CD14-positive monocyte (primary cell): ENCODE data around the gene OSBP2. TPM values are rescaled to one million over a fixed set of nuclear protein-coding genes. Genes with fewer than 3 reads are reported as not detected.

Source experiments
- DNase-seq, 3 donors: peaks; one replicate each; pipeline ENCODE4 v3.0.0-alpha.2; 2011 to 2022
- H2AFZ ChIP-seq: 2 replicates; pipeline ENCODE4 v1.6.0; 2012; ENCODE audit warnings: mild to moderate bottlenecking, low read depth, low read length, inconsistent platforms; ENCODE audit not compliant: insufficient read depth, poor library complexity, severe bottlenecking
- H3K27ac ChIP-seq, 2 donors: 1 replicate in 1 of 2; 2 replicates in 1 of 2; pipeline ENCODE4 v1.5.1; 2012 to 2013; ENCODE audit warnings: low read length in 2 of 2, control low read depth in 1 of 2, inconsistent platforms in 1 of 2, low read depth in 1 of 2, mild to moderate bottlenecking in 1 of 2
- H3K27me3 ChIP-seq, 2 donors: one replicate each; pipeline versions ENCODE4 v1.6.0 to v1.6.1; 2011 to 2013; ENCODE audit warnings: low read length in 2 of 2; ENCODE audit not compliant: control insufficient read depth in 2 of 2, insufficient read depth in 2 of 2
- H3K36me3 ChIP-seq, 2 donors: replicated peaks in 1 of 2; 1 replicate in 1 of 2; 2 replicates in 1 of 2; pipeline versions ENCODE4 v1.5.1 to v1.6.1; 2012 to 2013; ENCODE audit warnings: low read length in 2 of 2, control low read depth in 1 of 2, inconsistent platforms in 1 of 2, mild to moderate bottlenecking in 1 of 2; ENCODE audit not compliant: insufficient read depth in 2 of 2, control insufficient read depth in 1 of 2
- H3K4me1 ChIP-seq, 2 donors: 1 replicate in 1 of 2; 2 replicates in 1 of 2; pipeline versions ENCODE4 v1.5.1 to v1.6.1; 2012 to 2013; ENCODE audit warnings: low read length in 2 of 2, control low read depth in 1 of 2, inconsistent platforms in 1 of 2, mild to moderate bottlenecking in 1 of 2, moderate library complexity in 1 of 2; ENCODE audit not compliant: insufficient read depth in 2 of 2, control insufficient read depth in 1 of 2
- H3K4me2 ChIP-seq: replicated peaks from 2 replicates; pipeline ENCODE3; 2012; ENCODE audit warnings: low read length, moderate library complexity, mild to moderate bottlenecking; ENCODE audit not compliant: poor library complexity, severe bottlenecking; ENCODE audit errors: extremely low read depth
- H3K4me3 ChIP-seq, 3 experiments: fragments of 200-600 bp in 1 of 3; sonication (generic) in 1 of 3; replicated peaks in 1 of 3; 1 replicate in 2 of 3; 2 replicates in 1 of 3; pipeline ENCODE4 v1.5.1; 2011 to 2013; ENCODE audit warnings: low read length in 3 of 3, mild to moderate bottlenecking in 3 of 3, control low read depth in 2 of 3, low read depth in 2 of 3, inconsistent platforms in 1 of 3, moderate library complexity in 1 of 3
- H3K79me2 ChIP-seq: 2 replicates; pipeline ENCODE4 v1.6.0; 2012; ENCODE audit warnings: mild to moderate bottlenecking, control low read depth, inconsistent platforms, low read length, moderate library complexity; ENCODE audit not compliant: insufficient read depth
- H3K9ac ChIP-seq: 2 replicates; pipeline ENCODE4 v1.6.0; 2017; ENCODE audit warnings: low read length, mild to moderate bottlenecking; ENCODE audit not compliant: insufficient read depth, poor library complexity, severe bottlenecking
- H3K9me3 ChIP-seq, 2 donors: replicated peaks in 1 of 2; 1 replicate in 1 of 2; 2 replicates in 1 of 2; pipeline versions ENCODE4 v1.5.1 to v1.6.1; 2012 to 2013; ENCODE audit warnings: low read length in 2 of 2, control low read depth in 1 of 2; ENCODE audit not compliant: control insufficient read depth in 1 of 2, insufficient read depth in 1 of 2
- H4K20me1 ChIP-seq: 2 replicates; pipeline ENCODE4 v1.6.0; 2012; ENCODE audit warnings: mild to moderate bottlenecking, low read length, control low read depth, moderate library complexity; ENCODE audit not compliant: insufficient read depth
- H3K27ac Mint-ChIP-seq, 7 donors: one replicate each; pipeline ENCODE4 v1.8.0; 2020; ENCODE audit warnings: mild to moderate bottlenecking in 7 of 7, mixed read lengths in 7 of 7, moderate library complexity in 6 of 7, inconsistent platforms in 2 of 7
- H3K27me3 Mint-ChIP-seq, 3 donors: one replicate each; pipeline ENCODE4 v1.8.0; 2021 to 2022; ENCODE audit warnings: low read depth in 3 of 3, mild to moderate bottlenecking in 3 of 3, mixed read lengths in 3 of 3, moderate library complexity in 3 of 3, inconsistent platforms in 1 of 3
- H3K36me3 Mint-ChIP-seq, 2 donors: one replicate each; pipeline ENCODE4 v1.8.0; 2020; ENCODE audit warnings: mixed read lengths in 2 of 2, inconsistent platforms in 1 of 2, mild to moderate bottlenecking in 1 of 2
- H3K4me1 Mint-ChIP-seq: one replicate; pipeline ENCODE4 v1.8.0; 2020; ENCODE audit warnings: mild to moderate bottlenecking, mixed read lengths
- H3K4me3 Mint-ChIP-seq, 2 donors: one replicate each; pipeline ENCODE4 v1.8.0; 2020; ENCODE audit warnings: mild to moderate bottlenecking in 2 of 2, mixed read lengths in 2 of 2, moderate library complexity in 1 of 2
- H3K9me3 Mint-ChIP-seq, 7 donors: one replicate each; pipeline ENCODE4 v1.8.0; 2020 to 2022; ENCODE audit warnings: mixed read lengths in 7 of 7, mild to moderate bottlenecking in 6 of 7, moderate library complexity in 6 of 7, inconsistent platforms in 2 of 7
- CTCF ChIP-seq: fragments of 200-600 bp; IDR thresholded peaks from one replicate; pipeline ENCODE4 v1.8.0; 2022; ENCODE audit warnings: antibody characterized with exemption, mild to moderate bottlenecking
- WGBS: methylation state at CpG from one replicate; pipeline ENCODE4 v1.1.5; 2013; ENCODE audit warnings: missing lambda C conversion rate; ENCODE audit not compliant: insufficient coverage; 5-methylcytosine and 5-hydroxymethylcytosine counted together
- intact Hi-C, 2 donors: fragments of 100-400 bp; cut with micrococcal nuclease; formaldehyde crosslinking; loops; one replicate each; pipeline versions ENCODE4 v1.15.0 to v1.15.1; 2023
- polyA plus RNA-seq, 3 donors: library from polyadenylated mRNA; depleted of rRNA in 1 of 3; unstranded in 2 of 3; stranded (reverse) in 1 of 3; fragments of 300-500 nt in 2 of 3; fragments of >200 nt in 1 of 3; fragmentation: Illumina TruSeq in 2 of 3; gene quantifications; 1 replicate in 2 of 3; 2 replicates in 1 of 3; pipeline ENCODE4 v1.2.3, GENCODE V29; 2012 to 2021

OSBP2 gene
- polyA plus RNA-seq, 3 donors: 0.21 to 0.54 TPM; not detected in 1

DNA sequence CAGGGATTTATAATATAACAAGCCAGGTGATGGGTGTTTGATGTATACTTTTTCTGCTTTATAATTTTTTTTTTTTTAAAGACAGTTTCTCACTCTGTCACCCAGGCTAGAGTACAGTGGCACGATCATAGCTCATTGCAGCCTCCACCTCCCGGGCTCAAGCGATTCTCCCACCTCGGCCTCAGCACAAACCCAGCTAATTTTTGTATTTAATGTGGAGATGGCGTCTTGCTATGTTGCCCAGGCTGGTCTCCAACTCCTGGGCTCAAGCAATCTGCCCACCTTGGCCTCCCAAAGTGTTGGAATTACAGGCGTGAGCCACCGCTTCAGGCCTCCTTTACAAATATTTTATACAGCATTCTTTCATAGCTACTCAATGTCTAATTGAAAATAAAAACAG is 225.3 kb downstream of the OSBP2 start:
- Mint-ChIP-seq H3K9me3 (peaks cover 3 to 18% (median 14%) of the 10 kb centered on the region in 7 donors), H3K27ac (peak overlapping the region in 1 of 7 donors; percentile 2), H3K36me3 (peaks cover 4 to 8% of the 10 kb centered on the region in 2 donors), H3K27me3 (peaks cover 2 to 16% (median 14%) of the 10 kb centered on the region in 3 donors), H3K4me3 (no peak overlapping the region), H3K4me1 (peaks cover 20% of the 10 kb centered on the region)
- Histone ChIP-seq H2AFZ (no peak overlapping the region), H3K27ac (no peak overlapping the region), H3K36me3 (peaks cover under 1 to 2% of the 10 kb centered on the region in 2 donors), H3K4me3 (no peak overlapping the region), H4K20me1 (no peaks in the 10 kb centered on the region), H3K4me2 (no peak overlapping the region), H3K9me3 (peaks cover 8 to 10% of the 10 kb centered on the region in 2 donors), H3K9ac (no peak overlapping the region), H3K79me2 (no peaks in the 10 kb centered on the region), H3K4me1 (peaks cover 11 to 27% of the 10 kb centered on the region in 2 donors), H3K27me3 (peaks cover 0 to 13% of the 10 kb centered on the region in 2 donors)
- TF ChIP-seq CTCF: no peak
- no CpG with 5 or more reads among the region's 7 CpGs for WGBS
- DNase-seq: no peak
- intact Hi-C loops: no loop called here

- Mint-ChIP-seq H3K27me3 (peaks cover 2 to 16% (median 14%) of the 10 kb centered on the region in 3 donors), H3K36me3 (peaks cover 7 to 12% of the 10 kb centered on the region in 2 donors), H3K27ac (peak overlapping the region in 1 of 7 donors; percentile 2), H3K9me3 (peaks cover 3 to 15% (median 11%) of the 10 kb centered on the region in 7 donors), H3K4me1 (peaks cover 20% of the 10 kb centered on the region), H3K4me3 (peak overlapping the region; percentile 5 to 72)
- H3K27me3 ChIP-seq: peaks cover 0 to 13% of the 10 kb centered on the region in 2 donors
- no peak overlapping the region for H3K9ac ChIP-seq
- H3K4me3 ChIP-seq: peak overlapping the region in 1 of 3 experiments; percentile 68
- no peaks in the 10 kb centered on the region for H4K20me1 ChIP-seq
- H3K4me2 ChIP-seq: peak overlapping the region; percentile 60
- no peak overlapping the region for H3K27ac ChIP-seq
- peaks cover 4 to 7% of the 10 kb centered on the region in 2 donors for H3K36me3 ChIP-seq
- WGBS: 0% methylated on average over 6 of the region's 9 CpGs
- H3K4me1 ChIP-seq: peaks cover 11 to 27% of the 10 kb centered on the region in 2 donors
- TF ChIP-seq CTCF: peak; percentile 91
- no peaks in the 10 kb centered on the region for H3K79me2 ChIP-seq
- peaks cover 5 to 7% of the 10 kb centered on the region in 2 donors for H3K9me3 ChIP-seq
- peak; percentile 41 to 66 (median 52) for DNase-seq
- intact Hi-C loops: no loop called here
- H2AFZ ChIP-seq: no peak overlapping the region
These were observed 225.7 kb downstream of the OSBP2 start for GRCh38 chr22:30920407-30920806.
